H4 (cell line): Measurements from ENCODE around the gene ISG15. TPM values are rescaled to one million over a fixed set of nuclear protein-coding genes. Genes with fewer than 3 reads are reported as not detected.
"Not testable (repeated sequence)": the region's sequence is repeated elsewhere in the genome, so short reads cannot be mapped to it uniquely, and the experiment has no call there.

Experiments
- DNase-seq: peaks from one replicate; pipeline ENCODE4 v3.0.0-alpha.2; 2015; ENCODE audit warnings: low spot score
- total RNA-seq: library from RNA; depleted of rRNA; stranded (reverse); fragments of >200 nt; shearing (Covaris generic); gene quantifications from 2 replicates; pipeline ENCODE4 v1.2.3, GENCODE V29; 2014

ISG15 gene
- total RNA-seq, 1 experiment from 2014 or later = 353 TPM

- DNase-seq = no peak
These were observed 37.9 kb upstream of the ISG15 start for GRCh38 chr1:975365-975764.

GRCh38 chr1:975896-976683 lies 37.2 kb upstream of the ISG15 start:
- DNase-seq = peak; percentile 80

DNA sequence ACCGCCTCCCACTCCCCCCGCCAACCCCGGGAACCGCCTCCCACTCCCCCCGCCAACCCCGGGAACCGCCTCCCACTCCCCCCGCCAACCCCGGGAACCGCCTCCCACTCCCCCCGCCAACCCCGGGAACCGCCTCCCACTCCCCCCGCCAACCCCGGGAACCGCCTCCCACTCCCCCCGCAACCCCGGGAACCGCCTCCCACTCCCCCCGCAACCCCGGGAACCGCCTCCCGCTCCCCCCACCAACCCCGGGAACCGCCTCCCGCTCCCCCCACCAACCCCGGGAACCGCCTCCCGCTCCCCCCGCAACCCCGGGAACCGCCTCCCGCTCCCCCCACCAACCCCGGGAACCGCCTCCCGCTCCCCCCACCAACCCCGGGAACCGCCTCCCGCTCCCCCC lies 36.5 kb upstream of the ISG15 start:
- DNase-seq = not testable (repeated sequence)

DNA sequence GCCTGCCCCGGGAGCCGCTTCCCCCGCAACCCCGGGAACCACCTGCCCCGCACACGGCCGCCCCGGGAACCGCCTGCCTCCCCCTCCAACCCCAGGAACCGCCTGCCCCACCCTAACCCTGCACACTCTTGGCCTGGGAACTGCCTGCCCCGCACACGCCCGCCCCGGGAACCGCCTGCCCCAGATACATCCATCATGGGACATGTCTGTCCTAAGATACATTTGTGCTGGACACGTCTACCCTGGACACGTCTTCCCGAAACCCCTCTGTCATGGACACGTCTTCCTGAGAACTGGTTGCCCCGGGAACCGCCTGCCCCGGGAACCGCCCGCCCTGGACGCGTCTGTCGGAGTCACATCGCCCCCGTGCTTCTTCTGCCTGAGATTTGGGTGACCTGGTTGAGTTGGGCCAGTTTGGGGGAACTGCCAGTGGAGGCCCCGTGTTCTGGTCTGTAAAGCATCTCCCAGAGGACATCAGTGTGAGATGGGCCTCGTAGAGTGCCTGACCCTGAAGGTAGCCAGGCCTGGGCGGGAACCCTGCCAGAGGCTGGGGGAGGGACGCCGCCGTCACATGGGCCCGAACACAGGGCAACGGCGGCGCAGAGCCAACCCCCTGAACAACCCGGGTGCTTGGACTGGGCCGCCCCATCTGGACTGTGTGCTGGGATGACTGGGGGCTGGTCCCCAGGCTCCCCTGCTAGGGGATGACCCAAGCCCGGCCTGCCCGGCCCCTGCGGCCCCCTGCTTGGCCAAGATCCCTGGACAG lies 35.0 kb upstream of the ISG15 start:
- DNase-seq = no peak

GRCh38 chr1:978835-979743 lies 34.2 kb upstream of the ISG15 start:
- DNase-seq = no peak

DNA sequence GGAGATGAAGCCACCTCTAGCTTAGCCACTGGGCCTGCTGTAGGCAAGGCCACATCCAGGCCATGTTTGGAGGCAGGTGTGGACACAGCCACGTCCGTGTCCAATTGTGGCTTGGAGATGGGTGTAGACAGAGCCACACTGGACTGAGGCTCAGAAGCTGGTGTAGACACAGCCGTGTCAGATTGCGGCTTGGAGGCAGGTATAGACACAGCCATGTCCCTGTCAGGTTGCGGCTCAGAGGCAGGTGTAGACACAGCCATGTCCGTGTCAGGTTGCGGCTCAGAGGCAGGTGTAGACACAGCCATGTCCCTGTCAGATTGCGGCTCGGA lies 33.6 kb upstream of the ISG15 start:
- DNase-seq = no peak

- no peak for DNase-seq
These were observed 33.1 kb upstream of the ISG15 start for GRCh38 chr1:980137-980571.

DNA sequence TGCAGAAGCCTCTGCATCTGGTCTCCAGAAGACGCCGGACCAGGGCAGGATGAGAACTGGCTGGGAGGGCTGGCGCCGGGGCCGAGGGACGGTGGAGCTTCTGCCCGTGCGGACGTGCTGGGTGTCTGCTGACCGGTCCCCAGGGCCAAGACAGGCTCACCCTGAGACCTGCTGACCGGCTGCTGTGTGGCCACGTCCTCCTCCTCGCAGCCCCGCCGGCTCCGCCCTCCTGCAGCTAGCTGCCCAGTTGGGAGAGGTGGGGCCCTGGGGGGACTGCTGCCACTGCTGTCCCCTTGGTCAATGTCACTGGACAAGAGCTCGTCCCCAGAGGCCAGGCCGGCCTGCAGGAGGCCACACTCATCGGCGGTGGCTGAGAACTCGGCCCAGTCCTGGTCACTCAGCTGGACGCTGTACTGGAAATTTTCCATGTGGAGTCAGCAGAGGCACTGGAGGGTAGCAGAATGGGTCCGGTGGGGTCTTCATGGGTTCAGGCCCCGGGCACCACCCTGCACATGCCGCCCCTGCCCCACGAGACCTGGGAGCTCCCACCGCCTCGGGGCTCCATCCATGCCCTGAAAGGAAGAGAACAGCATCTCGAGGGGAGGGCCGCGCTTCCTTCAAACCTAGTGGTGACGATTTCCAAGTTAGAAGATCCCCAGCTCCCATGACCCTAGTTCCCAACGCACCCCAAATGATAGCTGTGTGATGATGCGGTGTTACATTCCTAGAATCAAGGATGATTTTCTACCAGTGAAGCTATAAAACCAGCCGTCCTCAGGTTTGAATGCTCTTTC lies 32.5 kb upstream of the ISG15 start:
- DNase-seq = no peak

DNA sequence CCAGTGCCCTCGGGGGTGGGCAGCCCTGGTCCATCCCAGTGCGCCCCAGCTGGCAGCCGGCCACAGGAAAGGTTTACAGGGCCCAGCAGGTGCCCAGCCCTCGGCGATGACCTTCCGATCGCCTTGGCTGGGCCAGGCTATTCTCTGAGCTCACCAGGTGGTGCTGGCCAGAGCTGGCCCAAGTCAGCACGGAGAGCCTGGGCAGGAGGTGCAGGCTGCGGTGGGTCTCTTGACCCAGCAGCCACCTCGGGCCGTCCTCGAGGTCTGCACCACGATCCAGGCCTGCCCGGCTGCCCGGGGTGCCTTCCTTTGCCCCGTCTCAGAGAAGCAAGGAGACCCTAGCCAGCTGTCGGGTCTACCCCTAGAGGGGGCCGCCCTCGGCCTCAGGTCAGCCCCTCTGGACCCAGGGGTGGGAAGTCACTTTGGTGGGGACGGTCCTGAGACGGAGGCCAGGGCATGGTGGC lies 31.8 kb upstream of the ISG15 start:
- DNase-seq = no peak

DNA sequence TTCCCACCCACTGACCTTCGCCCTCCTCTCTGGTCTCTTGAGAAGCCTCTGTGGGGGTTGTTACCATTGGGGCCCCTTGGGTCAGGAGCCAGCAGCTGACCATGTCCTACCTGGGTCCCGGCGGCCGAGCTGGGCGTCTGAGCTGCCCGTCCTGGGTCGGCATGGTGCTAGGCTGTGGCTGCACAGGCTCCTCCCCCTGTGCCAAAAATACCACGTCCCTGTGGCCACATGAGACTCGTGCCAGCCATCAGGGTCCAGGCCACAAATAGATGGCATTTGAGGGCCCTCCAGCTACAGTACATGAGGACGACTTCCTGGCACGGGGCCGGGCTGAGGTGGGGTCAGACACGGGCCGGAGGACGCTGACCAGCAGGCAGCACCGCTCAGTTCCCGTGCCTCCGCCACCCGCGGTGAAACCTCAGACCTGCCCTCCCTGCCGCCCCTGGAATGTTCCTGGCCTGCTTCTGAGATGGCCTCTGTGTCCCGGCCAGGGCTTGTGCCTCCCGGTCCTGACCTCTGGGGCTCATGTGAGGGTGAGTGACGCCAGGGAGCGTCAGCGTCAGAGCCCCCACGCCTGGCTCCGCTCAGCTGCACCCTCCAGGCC lies 31.2 kb upstream of the ISG15 start, which contains the start of gene PERM1:
TSS of gene PERM1 (minus strand) at position 139 of the 604 bp plus-strand sequence. CDS start 1,064 bp downstream, outside the sequence.
- no peak for DNase-seq

DNA sequence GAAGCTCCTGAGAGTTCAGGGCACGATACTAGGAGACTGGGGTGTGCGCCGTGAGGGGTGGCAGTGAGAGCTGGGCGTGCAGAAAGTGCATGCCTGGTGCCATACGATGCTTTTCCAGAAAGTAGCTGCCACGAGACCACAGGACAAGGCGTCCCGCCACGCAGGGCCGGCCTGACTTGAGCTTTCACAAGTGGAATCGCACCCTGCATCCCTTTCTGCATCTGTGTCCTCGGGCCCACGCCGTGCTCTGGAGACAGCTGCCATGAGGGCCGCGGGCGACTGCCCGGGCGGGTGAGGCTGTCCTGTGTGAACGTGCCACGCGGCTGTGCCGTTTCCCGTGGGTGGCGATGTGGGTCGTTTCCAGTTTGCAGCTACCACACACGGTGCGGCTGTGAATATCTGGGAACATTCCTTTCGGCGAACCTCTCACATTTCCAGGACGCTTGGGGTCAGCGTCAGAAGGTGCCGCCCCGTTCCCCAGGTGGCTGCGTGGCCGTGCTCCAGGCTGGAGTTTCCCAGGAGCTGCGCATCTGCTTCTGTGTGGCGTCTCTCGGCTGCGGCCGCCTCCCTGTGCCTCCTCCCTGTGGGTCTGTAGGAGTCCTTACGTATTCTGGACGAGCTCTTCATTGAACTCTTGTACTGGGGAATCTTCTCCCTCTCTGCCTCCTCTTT lies 30.4 kb upstream of the ISG15 start:
- no peak for DNase-seq

- DNase-seq = no peak
These were observed 29.4 kb upstream of the ISG15 start for GRCh38 chr1:983798-984475.

- no peak for DNase-seq
These were observed 28.9 kb upstream of the ISG15 start for GRCh38 chr1:984476-984814.

DNA sequence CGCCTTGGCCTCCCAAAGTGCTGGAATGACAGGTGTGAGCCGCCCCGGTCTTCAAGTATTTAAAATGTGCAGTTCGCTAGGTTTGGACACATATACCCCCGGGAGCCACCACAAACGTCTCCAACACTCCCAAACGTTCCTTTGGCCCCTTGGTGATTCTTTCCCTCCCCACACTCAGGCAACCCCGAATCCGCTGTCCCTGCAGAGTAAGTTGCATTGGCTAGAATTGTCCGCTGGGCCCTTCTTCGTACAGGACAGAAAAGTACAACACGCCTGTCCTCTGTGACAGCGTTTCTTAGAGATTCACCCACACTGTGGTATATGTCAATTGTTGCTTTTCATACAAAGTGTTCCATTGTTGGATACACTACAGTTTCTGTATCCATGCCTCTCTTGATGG lies 28.2 kb upstream of the ISG15 start:
- no peak for DNase-seq

- DNase-seq = not testable (repeated sequence)
These were observed 25.2 kb upstream of the ISG15 start for GRCh38 chr1:988061-988460.

- DNase-seq = not testable (repeated sequence)
These were observed 22.0 kb upstream of the ISG15 start for GRCh38 chr1:991275-991674.

GRCh38 chr1:991895-992294 lies 21.4 kb upstream of the ISG15 start:
- no peak for DNase-seq

DNA sequence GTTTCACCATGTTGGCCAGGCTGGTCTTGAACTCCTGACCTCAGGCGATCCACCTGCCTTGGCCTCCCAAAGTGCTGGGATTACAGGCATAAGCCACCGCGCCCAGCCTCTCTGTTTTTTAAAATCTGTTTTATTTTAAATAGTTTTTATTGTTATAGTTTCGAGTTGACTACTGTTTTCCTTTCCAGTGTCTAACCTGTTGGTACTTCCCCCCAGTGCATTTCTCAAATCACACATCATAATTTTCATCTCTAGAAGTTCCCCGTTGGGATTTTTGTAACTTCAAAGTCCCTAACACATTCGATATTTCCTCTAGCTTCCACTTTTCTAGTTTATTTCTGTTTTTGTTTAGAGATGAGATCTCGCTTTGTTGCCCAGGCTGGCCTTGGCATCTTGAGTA lies 20.9 kb upstream of the ISG15 start:
- no peak for DNase-seq

DNA sequence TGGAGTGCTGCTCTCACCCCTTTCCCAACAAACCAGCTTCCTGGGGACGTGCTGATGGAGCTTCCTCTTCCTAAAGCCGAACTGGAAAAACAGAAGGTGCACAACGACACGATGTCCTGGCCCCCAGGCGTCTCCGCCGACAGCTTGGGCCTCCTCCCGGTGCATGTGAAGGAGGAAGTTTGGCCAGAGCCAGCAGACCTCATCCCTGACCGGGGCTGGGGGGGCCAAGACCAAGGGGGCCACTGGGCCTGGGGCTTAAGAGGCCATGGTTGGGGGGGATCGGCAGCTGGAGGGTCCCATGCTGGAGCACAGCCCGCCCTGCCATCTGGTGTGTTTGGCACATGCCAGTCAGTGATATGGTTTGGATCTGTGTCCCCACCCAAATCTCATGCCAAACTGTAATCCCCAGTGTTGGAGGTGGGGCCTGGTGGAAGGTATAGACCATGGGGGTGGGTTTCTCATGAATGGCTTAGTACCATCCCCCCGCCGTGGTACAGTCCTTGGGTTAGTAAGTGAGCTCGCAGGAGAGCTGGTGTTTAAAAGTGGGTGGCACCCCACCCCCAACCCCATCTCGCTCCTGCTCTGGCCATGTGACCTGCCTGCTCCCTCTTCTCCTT lies 19.8 kb upstream of the ISG15 start:
- no peak for DNase-seq
